Mesendoderm (in vitro differentiated cells): ENCODE data around the gene SLIT3.

Experiments used
- DNase-seq: peaks from one replicate; pipeline ENCODE4 v3.0.0; 2013
- H2AK5ac ChIP-seq: 2 replicates; pipeline ENCODE4 v1.6.1; 2013; ENCODE audit warnings: low read length, inconsistent platforms
- H2BK120ac ChIP-seq: 2 replicates; pipeline ENCODE4 v1.6.1; 2013; ENCODE audit warnings: low read depth, mild to moderate bottlenecking, low read length, moderate library complexity, mixed read lengths
- H2BK15ac ChIP-seq: replicated peaks from 2 replicates; pipeline ENCODE4 v1.6.1; 2013; ENCODE audit warnings: low read depth, mild to moderate bottlenecking, moderate library complexity
- H2BK5ac ChIP-seq: 2 replicates; pipeline ENCODE4 v1.6.1; 2013; ENCODE audit warnings: low read length, inconsistent platforms
- H3K18ac ChIP-seq: 2 replicates; pipeline ENCODE4 v1.6.1; 2013; ENCODE audit warnings: mild to moderate bottlenecking, low read length, mixed read lengths
- H3K23ac ChIP-seq: one replicate; pipeline ENCODE4 v1.6.1; 2013; ENCODE audit warnings: low read length
- H3K27ac ChIP-seq: 2 replicates; pipeline ENCODE4 v1.5.1; 2013; ENCODE audit warnings: low read depth, mild to moderate bottlenecking, inconsistent platforms, low read length, moderate library complexity
- H3K27me3 ChIP-seq: 2 replicates; pipeline ENCODE4 v1.6.1; 2013; ENCODE audit warnings: low read length, control low read depth, mild to moderate bottlenecking, inconsistent platforms; ENCODE audit not compliant: insufficient read depth, poor library complexity
- H3K36me3 ChIP-seq: 2 replicates; pipeline ENCODE4 v1.6.1; 2013; ENCODE audit warnings: low read length, inconsistent platforms; ENCODE audit not compliant: control insufficient read depth, insufficient read depth
- H3K4ac ChIP-seq: one replicate; pipeline ENCODE4 v1.6.1; 2013; ENCODE audit warnings: low read depth, mild to moderate bottlenecking, low read length, moderate library complexity
- H3K4me1 ChIP-seq: 2 replicates; pipeline ENCODE4 v1.6.1; 2013; ENCODE audit warnings: low read depth, low read length, inconsistent platforms; ENCODE audit not compliant: control insufficient read depth
- H3K4me2 ChIP-seq: 2 replicates; pipeline ENCODE4 v1.6.1; 2013; ENCODE audit warnings: low read length
- H3K4me3 ChIP-seq: 2 replicates; pipeline ENCODE4 v1.5.1; 2013; ENCODE audit warnings: mild to moderate bottlenecking, low read length
- H3K56ac ChIP-seq: one replicate; pipeline ENCODE4 v1.6.1; 2013; ENCODE audit warnings: low read length
- H3K79me1 ChIP-seq: 2 replicates; pipeline ENCODE4 v1.6.1; 2013; ENCODE audit warnings: low read length, inconsistent platforms
- H3K79me2 ChIP-seq: 2 replicates; pipeline ENCODE4 v1.6.1; 2013; ENCODE audit warnings: mild to moderate bottlenecking, low read length; ENCODE audit not compliant: control insufficient read depth, insufficient read depth
- H3K9ac ChIP-seq: 2 replicates; pipeline ENCODE4 v1.6.1; 2013; ENCODE audit warnings: low read length, inconsistent platforms
- H4K5ac ChIP-seq: one replicate; pipeline ENCODE4 v1.6.1; 2013; ENCODE audit warnings: low read length
- H4K8ac ChIP-seq: one replicate; pipeline ENCODE4 v1.6.1; 2013; ENCODE audit warnings: low read depth, mild to moderate bottlenecking, control low read depth, low read length, moderate library complexity
- WGBS: extraction: QIAGEN DNeasy Blood & Tissue Kit; methylation state at CpG from one replicate; pipeline ENCODE4 v1.1.7; 2013; ENCODE audit warnings: low lambda C conversion rate, missing lambda C conversion rate; ENCODE audit not compliant: insufficient coverage; ENCODE audit errors: extremely low coverage; 5-methylcytosine and 5-hydroxymethylcytosine counted together

SLIT3 gene

GRCh38 chr5:168793841-168794837, 506.8 kb downstream of the SLIT3 start:
- peak; percentile 27 for DNase-seq
- Histone ChIP-seq H3K36me3 (no peaks in the 10 kb centered on the region), H3K4ac (no peak overlapping the region), H3K56ac (no peak overlapping the region), H3K79me2 (no peaks in the 10 kb centered on the region), H3K4me3 (no peak overlapping the region), H4K5ac (no peak overlapping the region), H3K27me3 (no peaks in the 10 kb centered on the region), H2AK5ac (no peak overlapping the region), H3K18ac (no peak overlapping the region), H3K23ac (no peak overlapping the region), H3K4me1 (no peaks in the 10 kb centered on the region), H2BK120ac (no peak overlapping the region), H3K27ac (no peak overlapping the region), H4K8ac (no peak overlapping the region), H2BK5ac (no peak overlapping the region), H3K79me1 (no peaks in the 10 kb centered on the region), H2BK15ac (no peak overlapping the region), H3K9ac (no peak overlapping the region), H3K4me2 (no peak overlapping the region)
- whole genome bisulfite sequencing = no CpG with 5 or more reads among the region's 15 CpGs

DNA sequence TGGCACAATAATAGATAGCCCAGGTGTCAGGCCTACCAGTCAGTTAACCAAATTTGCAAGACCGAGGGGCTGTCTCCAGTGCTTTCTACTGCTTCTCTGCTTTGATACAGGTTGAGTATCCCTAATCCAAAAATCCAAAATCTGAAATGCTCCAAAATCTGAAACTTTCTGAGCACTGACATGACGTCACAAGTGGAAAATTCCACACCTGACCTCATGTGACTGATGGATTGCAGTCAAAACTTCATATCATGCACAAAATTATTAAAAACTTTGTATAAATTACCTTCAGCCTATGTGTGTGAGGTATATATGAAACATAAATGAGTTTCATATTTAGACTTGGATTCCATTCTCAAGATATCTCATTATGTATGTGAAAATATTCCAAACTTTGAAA, 508.3 kb downstream of the SLIT3 start:
- Histone ChIP-seq H4K5ac (no peak overlapping the region), H3K27ac (no peak overlapping the region), H3K9ac (no peak overlapping the region), H3K18ac (no peak overlapping the region), H3K36me3 (no peaks in the 10 kb centered on the region), H3K79me2 (no peaks in the 10 kb centered on the region), H3K4me1 (no peaks in the 10 kb centered on the region), H2BK120ac (no peak overlapping the region), H4K8ac (no peak overlapping the region), H2BK15ac (no peak overlapping the region), H2BK5ac (no peak overlapping the region), H3K27me3 (no peaks in the 10 kb centered on the region), H3K4ac (no peak overlapping the region), H3K4me3 (no peak overlapping the region), H3K79me1 (no peaks in the 10 kb centered on the region), H2AK5ac (no peak overlapping the region), H3K56ac (no peak overlapping the region), H3K23ac (no peak overlapping the region), H3K4me2 (no peak overlapping the region)
- no peak for DNase-seq
- WGBS = no CpG with 5 or more reads among the region's 2 CpGs

- Histone ChIP-seq H4K5ac (no peak overlapping the region), H3K36me3 (no peaks in the 10 kb centered on the region), H3K18ac (no peak overlapping the region), H3K4me1 (no peaks in the 10 kb centered on the region), H3K4me3 (no peak overlapping the region), H2BK120ac (no peak overlapping the region), H3K27ac (no peak overlapping the region), H3K23ac (no peak overlapping the region), H2BK5ac (no peak overlapping the region), H3K4me2 (no peak overlapping the region), H3K9ac (no peak overlapping the region), H4K8ac (no peak overlapping the region), H3K27me3 (no peaks in the 10 kb centered on the region), H2AK5ac (no peak overlapping the region), H3K4ac (no peak overlapping the region), H3K56ac (no peak overlapping the region), H3K79me1 (no peaks in the 10 kb centered on the region), H2BK15ac (no peak overlapping the region), H3K79me2 (no peaks in the 10 kb centered on the region)
- no CpG with 5 or more reads among the region's 13 CpGs for WGBS
- no peak for DNase-seq
Measured at GRCh38 chr5:168790671-168791250, 510.2 kb downstream of the SLIT3 start.

GRCh38 chr5:168790002-168790635, 510.8 kb downstream of the SLIT3 start:
- no peak overlapping the region for H4K5ac ChIP-seq
- H2BK5ac ChIP-seq = no peak overlapping the region

GRCh38 chr5:168788786-168789185, 512.2 kb downstream of the SLIT3 start:
- Histone ChIP-seq H2BK5ac (no peak overlapping the region), H3K27me3 (no peaks in the 10 kb centered on the region), H4K8ac (no peak overlapping the region), H3K79me1 (no peaks in the 10 kb centered on the region), H3K4ac (no peak overlapping the region), H3K18ac (no peak overlapping the region), H3K27ac (no peak overlapping the region), H3K9ac (no peak overlapping the region), H2AK5ac (no peak overlapping the region), H3K4me2 (no peak overlapping the region), H3K4me3 (no peak overlapping the region), H3K79me2 (no peaks in the 10 kb centered on the region), H3K4me1 (no peaks in the 10 kb centered on the region), H3K56ac (no peak overlapping the region), H4K5ac (no peak overlapping the region), H3K36me3 (no peaks in the 10 kb centered on the region), H2BK15ac (no peak overlapping the region), H2BK120ac (no peak overlapping the region), H3K23ac (no peak overlapping the region)
- no CpG with 5 or more reads among the region's 3 CpGs for WGBS
- no peak for DNase-seq

More at GRCh38 chr5:168790002-168790635, 510.8 kb downstream of the SLIT3 start:
- no peak overlapping the region for H2BK15ac ChIP-seq
- no peaks in the 10 kb centered on the region for H3K27me3 ChIP-seq
- H3K4me3 ChIP-seq = no peak overlapping the region
- H3K4me1 ChIP-seq = no peaks in the 10 kb centered on the region
- no peak overlapping the region for H3K4ac ChIP-seq
- H3K56ac ChIP-seq = no peak overlapping the region
- H2AK5ac ChIP-seq = no peak overlapping the region
- no peak overlapping the region for H2BK120ac ChIP-seq
- no peak overlapping the region for H3K27ac ChIP-seq
- H3K18ac ChIP-seq = no peak overlapping the region
- H3K79me1 ChIP-seq = no peaks in the 10 kb centered on the region
- H3K9ac ChIP-seq = no peak overlapping the region
- H3K23ac ChIP-seq = no peak overlapping the region
- no peak for DNase-seq
- no peaks in the 10 kb centered on the region for H3K36me3 ChIP-seq
- WGBS = no CpG with 5 or more reads among the region's 5 CpGs
- no peak overlapping the region for H3K4me2 ChIP-seq
- no peak overlapping the region for H4K8ac ChIP-seq
- no peaks in the 10 kb centered on the region for H3K79me2 ChIP-seq
